Hematopoietic multipotent progenitor cell treated with erythropoietin and hydrocortisone succinate and interleukin-3 and kit ligand, for 17 days (in vitro differentiated cells): Measurements from ENCODE around the gene ITPRIP.

ENCODE experiments used
- DNase-seq: peaks from one replicate; pipeline ENCODE4 v3.0.0-alpha.2; 2015; ENCODE audit warnings: low spot score

ITPRIP gene

DNA sequence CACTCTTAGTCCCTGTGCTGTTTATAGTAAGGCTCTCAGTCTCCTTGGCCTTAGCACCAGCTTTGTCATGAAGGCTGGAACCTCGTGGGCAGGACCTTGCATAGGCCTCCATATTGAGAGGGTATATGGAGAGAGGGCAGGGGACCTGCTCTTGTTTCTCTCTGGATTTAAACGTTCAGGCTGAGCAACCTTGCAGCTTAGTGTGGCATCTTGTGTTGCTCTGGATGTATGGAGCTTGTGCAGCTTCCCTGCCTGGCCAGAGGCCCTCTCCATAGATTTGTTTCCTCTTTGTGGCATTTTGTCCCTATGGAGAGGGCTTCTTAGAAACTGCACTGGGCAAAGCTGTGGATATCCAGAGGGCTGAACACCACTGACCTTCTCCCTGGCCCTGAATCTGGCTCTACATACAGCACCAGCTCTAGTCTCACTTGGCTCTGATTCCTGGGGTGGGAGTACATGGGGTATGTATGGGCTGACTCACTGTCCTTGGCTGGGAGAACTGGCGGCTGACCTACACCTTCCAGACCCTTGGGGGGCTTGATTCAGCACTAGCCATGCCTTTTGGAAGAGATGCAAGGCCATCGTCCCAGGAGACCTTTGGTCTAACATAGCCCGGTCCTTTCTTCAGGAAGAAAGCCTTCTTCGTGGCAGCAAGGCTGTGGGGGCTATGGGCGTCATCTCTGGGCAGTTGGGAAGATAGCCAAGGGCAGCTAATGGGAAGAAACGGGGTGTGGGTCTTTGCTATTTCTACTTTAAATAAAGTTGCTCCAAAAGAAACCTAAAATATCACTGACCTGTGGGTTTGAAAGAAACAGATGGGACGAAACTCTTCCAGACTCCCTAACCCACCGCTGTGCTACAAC is 30.5 kb downstream of the ITPRIP start:
- no peak for DNase-seq

DNA sequence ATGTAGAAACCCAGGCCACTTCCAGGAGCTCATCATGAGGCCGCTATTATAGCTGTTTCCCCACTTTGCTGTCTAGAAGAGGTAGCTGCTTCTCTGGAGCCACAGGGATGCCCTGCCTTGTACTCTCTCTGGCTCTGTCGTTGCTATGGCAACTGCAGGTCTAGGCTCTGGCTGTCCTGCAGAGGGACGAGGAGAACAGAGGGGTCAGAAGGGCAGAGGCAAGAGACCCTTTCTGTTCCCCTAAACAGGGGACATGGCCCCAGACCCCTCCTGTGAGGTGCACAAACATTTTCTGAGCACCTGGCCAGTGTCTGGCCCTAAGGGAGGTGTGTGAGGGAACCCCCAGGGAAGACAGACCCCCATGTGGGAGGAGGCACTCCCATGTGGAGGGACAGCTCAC is 31.4 kb downstream of the ITPRIP start:
- no peak for DNase-seq

DNA sequence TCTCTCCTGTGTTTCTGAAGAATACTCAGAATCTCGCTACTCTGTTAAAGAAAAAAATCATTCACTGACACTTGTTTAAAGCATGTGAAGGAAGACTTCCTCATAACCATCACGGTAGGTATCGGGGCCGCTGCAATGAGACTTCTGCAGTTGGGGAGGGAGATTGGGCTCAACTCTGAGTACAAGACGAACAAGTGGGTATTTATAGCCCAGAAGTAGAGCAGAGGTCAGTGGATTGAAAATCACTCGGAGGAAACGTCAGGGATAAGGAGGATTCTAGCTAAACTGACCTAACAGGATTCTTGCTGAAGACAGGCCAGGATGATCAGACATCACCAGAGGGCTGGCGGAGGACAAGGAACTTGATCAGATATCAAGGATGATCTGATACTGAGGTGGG is 33.3 kb downstream of the ITPRIP start:
- no peak for DNase-seq

DNA sequence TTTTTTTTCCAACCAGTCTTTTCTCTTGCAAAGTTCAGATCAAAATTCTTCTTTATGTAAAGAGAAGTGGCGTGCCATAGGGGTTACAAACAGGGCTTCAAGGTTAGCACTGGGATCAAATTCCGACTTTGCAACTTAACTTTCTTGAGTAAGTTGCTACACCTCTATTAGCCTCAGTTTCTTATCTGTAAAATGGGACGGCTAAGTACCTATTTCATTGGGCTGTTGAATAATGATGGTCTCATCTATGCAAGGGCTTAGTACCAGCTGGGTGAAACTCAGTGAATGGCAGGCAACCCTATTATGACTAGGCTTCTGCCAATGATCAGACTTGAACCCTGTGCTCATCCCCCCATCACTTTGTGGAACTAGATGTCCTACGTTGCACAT is 33.9 kb downstream of the ITPRIP start:
- DNase-seq, result no peak

DNA sequence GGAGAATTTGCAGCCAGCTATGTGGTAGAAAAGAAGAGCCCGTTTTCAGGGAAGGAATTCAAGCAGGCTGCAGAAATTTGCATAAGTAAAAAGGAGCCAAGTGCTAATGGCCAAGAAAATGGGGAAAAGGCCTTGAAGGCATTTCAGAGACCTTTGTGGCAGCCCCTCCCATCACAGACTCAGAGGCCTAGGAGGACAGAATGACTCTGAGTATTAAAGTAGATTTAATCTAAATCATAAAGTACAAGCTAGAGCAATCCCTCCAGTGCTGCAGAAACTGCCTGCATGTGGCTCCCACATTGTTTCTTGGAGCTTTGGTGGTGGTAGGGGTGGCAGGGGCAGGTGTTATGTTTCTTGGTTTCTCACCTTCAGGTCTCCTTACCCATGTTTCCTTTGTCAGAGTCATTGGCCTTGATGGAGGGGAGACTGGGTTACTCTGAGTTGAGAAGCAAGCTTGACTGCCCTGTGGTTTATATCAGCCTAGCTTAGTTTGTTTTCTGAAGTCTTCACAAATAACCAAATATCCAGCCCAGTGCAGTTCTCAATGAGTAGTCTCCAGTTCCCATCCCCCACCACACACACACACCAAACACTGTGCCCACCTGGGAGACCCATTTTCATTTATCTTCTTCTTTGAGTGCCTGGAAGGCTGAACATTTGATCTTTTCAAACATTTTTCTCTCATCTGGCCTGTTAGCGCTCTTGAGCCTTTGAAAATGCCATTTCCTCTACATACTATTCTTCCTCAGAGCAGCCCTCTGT is 34.5 kb downstream of the ITPRIP start:
- DNase-seq, result no peak

DNA sequence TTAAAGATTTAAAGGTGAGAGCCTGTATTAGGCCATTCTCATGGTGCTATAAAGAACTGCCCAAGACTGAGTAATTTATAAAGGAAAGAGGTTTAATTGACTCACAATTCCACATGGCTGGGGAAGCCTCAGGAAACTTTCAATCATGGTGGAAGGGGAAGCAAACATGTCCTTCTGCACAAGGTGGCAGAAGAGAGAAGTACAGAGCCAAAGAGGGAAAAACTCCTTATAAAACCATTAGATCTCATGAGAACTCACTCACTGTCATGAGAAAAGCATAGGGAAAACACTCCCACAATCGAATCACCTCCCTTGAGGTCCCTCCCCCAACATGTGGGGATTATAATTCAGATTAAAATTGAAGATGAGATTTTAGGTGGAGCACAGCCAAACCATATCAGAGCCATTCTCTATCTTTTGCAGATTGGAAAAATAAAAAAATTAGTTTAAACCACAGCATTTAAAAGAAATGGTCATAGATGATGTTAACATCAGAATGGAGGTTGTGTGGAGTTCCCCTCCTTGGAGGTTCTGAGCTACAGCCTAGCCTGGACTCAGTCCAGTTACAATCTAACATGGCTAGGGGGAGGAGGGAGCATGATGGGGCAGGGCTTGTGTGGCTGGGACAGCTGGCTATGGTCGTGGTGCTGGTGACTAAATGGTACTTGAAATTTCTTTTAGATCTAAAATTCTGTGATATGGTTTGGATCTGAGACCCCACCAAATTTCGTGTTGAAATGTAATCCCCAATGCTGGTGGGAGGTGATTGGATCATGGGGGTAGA is 36.2 kb downstream of the ITPRIP start:
- DNase-seq, result no peak

DNA sequence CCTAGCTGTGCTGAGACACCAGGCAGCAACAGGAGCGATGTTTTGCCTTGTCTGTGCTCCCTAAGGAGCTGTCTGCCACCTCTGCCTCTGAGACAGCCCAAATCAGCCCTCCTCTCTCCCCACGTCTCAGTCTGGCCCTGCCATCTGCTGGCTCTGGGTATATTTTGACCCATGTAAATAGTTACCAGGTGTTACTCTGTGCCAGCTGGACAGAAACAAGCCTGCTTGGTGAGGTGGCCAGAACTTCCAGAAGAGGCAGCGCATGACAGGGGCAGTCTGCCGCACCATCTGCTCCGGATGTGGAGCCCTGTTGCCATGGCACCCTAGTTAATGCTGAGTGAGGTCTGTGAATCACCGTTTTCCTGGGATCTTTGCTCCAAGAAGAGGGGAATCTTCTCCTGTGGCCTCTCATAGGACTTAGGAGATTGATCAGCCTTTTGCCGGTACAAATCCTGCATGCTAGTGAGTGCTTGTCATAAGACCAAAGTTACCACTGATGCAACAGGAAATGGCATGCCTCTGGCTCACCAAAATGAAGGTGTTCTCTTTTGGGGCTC is 37.5 kb downstream of the ITPRIP start:
- DNase-seq, result no peak

DNA sequence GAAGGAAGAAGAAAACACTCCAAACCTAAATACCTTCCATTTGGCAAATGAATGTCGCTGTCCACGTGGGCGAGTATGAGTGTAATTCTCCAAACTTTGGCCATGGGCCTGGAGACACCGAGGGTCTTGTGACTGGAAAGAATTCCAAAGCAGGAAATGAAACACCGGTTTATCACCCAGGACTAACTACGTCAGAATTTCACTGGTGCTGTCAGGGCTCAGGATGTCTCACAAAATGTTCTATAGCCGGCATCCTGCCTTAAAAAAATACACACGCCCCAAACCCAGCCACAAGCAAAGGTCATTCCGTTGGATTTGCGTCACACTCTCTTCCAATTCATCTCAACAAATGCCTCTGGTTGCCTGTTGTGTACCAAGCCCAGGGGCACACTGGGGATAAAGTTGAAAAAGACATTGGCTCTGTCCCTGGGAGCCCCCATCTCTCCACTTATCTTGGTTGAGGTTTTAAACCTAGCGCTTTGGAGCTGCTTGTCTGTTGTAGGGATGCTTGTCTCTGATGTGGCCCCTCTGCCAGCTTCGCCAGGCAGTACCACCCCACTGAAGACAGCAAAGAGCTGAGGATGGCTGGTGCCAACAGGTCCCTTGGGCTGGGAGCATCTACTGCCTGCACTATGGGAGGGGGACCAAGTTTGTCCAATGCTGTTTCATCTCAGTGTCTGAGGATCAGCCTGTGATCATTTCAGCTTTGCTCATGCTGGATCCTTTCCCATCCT is 38.1 kb downstream of the ITPRIP start:
- no peak for DNase-seq

DNA sequence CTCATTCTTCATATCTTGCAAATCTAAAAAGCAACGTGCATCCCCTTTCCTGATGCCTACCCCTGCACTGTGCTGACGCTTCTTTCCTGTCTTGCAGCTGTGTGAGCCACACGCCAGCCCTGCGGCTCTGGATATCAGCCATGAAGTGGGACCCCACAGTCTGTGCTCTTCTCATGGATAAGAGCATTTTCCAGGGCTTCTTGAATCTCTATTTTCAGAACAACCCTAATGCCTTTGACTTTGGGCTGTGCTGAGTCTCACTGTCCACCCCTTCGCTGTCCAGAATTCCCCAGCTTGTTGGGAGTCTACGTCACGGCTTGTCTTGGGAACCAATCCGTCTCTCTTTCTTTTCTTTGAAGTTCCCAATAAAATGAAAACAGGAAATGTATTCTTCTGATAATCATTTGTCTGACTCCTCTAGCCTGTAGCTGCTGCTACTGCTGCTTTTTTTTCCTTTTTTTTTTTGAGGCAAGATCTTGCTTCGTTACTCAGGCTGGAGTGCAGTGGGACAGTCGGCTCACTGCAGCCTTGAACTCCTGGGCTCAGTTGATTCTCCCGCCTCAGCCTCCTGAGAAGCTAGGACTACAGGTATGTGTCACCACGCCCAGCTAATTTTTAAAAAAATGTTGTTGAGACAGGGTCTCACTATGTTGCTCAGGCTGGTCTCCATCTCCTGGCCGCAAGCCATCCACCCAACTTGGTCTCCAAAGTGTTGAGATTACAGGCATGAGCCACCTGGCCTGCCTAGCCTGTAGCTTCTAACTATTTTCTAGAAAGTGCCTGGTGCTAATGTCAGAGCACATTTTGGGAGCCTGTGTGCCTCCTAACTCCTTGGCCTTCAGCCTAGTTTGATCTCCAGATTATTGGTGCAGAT is 39.0 kb downstream of the ITPRIP start:
- DNase-seq, result no peak

DNA sequence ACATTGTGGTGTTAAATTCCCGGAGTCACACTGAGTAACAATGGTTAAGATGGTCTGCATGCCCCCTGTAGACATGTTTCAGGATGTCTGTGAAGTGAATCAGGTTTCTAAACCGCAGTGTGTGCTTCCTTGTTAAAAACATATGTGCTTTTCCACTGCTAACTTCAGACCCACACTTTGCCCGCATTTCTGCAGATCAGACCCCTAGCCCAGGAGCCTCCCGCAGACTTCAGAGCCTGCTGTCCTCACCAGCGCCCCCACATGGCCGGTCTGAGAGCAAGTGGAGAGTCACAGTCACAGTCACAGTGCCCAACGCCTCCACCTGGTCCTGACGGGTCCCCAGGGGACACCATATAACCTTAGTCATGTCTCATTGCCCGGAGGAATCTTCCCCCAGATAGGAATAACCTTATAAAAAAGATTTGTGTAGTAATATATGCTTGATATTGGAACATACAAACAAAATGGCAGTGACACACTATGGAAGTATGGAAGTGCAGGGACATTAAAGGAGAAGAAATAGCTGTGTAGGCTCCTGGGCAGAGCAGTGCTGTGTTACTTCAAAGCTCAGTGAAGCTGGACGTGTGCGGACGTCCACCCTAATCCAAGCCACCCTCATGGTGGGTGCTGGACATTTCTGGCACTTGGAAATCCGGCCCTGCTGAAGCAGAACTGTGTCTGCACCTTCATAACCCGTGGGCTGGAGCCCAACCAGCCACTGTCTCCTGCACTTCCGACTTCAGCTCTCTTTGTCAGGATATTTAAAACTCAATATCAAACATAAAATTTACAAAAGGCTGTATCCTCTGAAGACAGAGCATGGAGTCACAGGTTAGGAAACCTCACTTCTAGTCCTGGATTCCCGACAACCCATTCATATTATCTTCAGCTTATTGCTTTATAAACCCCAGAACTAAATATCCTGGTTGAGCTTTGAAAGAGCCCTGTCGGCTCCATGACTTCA is 40.3 kb downstream of the ITPRIP start:
- DNase-seq, result peak; percentile 24

DNA sequence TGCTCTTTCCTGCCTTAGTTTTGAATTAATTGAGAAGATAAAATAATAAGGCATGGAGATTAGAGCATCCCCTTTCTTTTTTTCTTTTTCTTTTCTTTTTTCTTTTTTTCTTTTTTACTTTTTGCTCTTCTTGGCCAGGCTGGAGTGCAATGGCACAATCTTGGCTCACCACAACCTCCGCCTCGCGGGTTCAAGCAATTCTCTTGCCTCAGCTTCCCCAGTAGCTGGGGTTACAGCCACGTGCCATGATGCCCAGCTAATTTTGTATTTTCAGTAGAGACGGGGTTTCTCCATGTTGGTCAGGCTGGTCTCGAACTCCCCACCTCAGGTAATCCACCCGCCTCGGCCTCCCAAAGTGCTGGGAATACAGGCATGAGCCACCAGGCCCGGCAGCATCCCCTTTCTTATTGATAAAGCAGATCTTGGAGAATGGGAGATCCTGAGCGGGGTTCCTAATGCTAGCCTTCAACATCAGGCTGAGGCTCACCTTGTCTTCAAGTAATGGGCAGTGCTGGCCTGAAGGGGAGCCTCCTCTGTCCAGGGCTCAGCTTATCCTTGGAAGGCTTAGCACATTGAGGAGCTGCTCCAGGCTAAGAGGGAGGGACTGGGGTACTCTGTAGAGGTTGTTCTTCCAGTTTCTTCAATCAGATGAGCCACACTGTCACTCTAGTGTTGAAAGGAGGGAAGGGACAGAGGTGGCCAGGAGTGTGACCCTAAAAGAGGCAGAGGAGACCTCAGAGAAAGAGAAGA is 41.4 kb downstream of the ITPRIP start:
- no peak for DNase-seq

DNA sequence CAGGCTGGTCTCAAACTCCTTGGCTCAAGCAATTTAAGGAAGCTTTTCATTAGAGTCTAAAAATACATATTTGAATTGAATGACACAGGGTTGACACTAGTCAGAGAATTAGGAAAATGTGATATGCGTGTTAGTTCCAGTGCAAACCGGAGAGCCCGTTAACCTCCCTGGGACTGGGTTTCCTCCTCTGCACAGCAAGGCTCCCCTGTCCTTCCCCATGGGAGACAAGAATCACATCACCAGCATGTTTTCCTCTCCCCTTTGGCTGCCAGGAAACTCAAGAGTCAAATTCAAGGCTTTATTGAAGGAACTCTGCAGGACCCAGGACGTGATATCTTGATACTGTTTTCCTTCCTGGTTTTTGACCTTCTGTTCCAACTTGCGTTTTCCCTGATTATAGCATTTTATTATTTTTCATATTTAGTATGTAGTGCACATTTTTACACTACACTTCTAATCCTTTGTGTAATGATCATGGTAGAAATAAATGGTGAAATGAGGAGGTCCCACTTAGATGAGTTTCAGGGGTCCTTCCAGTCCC is 44.4 kb downstream of the ITPRIP start:
- no peak for DNase-seq

DNA sequence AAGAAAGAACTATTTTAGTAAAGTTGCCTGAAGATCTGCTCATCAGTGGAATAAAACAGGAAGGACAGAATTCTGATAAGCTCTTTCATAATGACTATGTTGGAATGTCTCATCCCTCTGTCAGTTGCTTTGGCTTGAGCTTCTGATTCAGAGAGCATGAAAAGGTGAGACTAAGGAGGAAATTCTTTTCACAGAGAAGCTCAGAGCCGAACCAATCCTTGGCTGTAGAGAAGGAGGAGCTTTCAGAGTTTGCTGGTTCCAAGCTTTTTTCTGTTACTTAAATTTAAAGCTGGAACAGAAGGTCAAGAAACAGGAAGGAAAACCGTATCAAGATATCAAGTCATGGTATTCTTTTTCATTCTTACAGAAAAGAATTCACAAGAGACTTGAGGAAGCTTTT is 45.3 kb downstream of the ITPRIP start:
- no peak for DNase-seq

DNA sequence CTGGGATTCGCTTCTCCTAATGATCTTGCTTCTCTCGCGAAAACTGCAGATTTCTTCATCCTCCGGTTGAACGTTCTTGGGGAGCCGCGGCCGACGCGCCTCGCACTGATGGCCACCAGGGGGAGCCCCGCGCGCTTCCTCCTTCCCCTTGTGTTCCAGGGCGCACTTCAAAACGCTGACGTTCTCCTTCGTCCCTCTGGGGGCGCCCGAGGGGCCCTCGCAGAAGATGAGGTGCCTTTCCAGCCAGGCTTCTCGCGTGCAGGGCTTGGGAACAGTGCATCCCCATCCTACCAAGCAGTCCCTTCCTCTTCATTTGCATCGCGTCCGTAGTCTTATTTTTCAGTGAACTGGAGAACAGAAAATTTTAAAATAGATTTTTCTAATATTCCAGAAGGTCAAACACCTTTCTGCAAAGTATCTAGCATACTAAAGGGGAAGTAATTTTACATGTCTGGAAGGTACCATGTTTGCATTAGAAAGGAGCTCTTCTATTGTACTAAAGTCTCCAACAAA is 46.8 kb downstream of the ITPRIP start:
- peak; percentile 91 for DNase-seq

DNA sequence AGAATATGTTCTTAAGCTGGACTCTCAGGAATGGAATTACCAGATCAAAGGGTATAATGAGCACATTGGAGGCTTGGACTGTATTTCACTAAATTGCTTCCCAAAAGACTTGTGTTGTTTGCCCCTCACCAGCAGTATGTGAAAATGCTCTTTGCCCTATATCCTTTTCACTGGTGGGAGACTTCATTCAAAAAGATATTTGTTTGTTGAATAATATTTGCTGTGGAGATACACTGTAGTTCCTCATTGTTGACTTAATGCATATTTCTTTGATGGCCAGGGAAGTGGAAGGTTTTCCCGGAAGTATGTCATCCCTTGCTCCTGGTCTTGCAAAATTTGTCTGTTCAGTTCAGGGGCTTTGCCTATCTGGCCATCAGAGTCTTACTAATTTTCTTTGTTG is 49.9 kb downstream of the ITPRIP start:
- no peak for DNase-seq

DNA sequence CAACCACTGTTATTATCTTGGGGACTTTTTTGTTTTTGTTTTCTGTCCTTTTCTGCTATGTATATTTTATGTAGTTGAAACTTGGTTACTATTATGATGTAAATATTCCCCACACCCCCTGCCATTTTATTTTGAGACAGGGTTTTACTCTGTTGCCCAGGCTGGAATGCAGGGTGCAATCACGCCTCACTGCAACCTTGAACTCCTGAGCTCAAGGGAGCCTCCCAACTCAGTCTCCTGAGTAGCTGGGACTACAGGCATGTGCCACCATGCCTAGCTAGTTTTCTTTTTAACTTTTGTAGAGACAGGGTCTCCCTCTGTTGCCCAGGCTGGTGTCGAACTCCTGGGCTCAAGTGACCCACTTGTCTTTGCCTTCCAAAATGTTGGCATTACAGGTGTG is 51.3 kb downstream of the ITPRIP start:
- DNase-seq, result no peak

DNA sequence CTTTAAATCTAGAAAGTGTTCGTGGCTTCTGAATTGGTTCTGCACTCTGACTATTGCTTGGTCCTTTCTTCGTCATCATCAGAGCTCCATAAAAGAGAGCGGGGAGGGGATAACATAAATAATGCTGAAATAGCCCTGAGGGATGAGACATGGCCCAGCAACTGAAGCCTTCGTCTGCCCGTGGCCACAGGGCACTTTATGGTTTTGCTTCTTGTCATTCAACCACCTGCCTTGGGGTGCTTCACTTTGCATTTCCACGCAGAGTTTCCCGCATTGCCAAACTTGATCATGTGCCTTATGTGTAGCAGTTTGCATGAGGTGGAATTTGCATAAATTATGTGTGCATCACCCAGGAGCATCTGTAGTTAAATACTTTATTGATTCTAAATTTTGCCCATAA is 53.4 kb downstream of the ITPRIP start:
- DNase-seq, result no peak

DNA sequence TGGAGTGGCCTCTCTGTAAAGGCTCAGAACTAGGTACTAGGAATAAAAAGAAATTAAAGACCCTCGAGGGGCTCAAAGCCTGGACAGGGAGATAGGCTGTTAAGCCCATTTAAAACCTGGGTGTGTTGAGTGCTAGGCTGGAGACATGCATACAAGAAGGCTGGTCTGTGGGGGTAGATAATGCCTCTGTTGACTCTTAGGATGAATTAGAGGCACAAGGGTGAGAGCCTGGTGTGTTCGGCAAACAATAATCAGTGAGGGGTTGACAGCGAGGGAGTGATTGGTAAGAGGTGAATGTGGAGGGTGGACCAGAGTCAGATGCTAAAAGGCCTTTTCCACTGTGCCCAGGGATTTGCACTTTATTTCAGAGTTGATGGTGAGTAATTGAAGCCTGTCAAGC is 56.6 kb downstream of the ITPRIP start:
- DNase-seq, result no peak
